ENCODE results near the gene FOXRED1. TPM values are rescaled to one million over a fixed set of nuclear protein-coding genes. Genes with fewer than 3 reads are reported as not detected.

The FOXRED1 gene
- total and polyA plus RNA-seq, 2 of the 13 experiments (the other 11 are each of a cell fraction or from before 2014, with no cell fraction given) = 29.6 to 42.9 TPM

- no peak for TF ChIP-seq U2AF2 (IDR thresholded peaks at IDR 0.05; ENCODE audit: low read depth, low read length)
- TF ChIP-seq, protein P1, sequence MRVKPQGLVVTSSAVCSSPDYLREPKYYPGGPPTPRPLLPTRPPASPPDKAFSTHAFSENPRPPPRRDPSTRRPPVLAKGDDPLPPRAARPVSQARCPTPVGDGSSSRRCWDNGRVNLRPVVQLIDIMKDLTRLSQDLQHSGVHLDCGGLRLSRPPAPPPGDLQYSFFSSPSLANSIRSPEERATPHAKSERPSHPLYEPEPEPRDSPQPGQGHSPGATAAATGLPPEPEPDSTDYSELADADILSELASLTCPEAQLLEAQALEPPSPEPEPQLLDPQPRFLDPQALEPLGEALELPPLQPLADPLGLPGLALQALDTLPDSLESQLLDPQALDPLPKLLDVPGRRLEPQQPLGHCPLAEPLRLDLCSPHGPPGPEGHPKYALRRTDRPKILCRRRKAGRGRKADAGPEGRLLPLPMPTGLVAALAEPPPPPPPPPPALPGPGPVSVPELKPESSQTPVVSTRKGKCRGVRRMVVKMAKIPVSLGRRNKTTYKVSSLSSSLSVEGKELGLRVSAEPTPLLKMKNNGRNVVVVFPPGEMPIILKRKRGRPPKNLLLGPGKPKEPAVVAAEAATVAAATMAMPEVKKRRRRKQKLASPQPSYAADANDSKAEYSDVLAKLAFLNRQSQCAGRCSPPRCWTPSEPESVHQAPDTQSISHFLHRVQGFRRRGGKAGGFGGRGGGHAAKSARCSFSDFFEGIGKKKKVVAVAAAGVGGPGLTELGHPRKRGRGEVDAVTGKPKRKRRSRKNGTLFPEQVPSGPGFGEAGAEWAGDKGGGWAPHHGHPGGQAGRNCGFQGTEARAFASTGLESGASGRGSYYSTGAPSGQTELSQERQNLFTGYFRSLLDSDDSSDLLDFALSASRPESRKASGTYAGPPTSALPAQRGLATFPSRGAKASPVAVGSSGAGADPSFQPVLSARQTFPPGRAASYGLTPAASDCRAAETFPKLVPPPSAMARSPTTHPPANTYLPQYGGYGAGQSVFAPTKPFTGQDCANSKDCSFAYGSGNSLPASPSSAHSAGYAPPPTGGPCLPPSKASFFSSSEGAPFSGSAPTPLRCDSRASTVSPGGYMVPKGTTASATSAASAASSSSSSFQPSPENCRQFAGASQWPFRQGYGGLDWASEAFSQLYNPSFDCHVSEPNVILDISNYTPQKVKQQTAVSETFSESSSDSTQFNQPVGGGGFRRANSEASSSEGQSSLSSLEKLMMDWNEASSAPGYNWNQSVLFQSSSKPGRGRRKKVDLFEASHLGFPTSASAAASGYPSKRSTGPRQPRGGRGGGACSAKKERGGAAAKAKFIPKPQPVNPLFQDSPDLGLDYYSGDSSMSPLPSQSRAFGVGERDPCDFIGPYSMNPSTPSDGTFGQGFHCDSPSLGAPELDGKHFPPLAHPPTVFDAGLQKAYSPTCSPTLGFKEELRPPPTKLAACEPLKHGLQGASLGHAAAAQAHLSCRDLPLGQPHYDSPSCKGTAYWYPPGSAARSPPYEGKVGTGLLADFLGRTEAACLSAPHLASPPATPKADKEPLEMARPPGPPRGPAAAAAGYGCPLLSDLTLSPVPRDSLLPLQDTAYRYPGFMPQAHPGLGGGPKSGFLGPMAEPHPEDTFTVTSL (CRISPR knock-in tag; IDR thresholded peaks at IDR 0.05; ENCODE audit: borderline replicate concordance) = no peak
- no peak for TF ChIP-seq ZNF720 (CRISPR knock-in tag; IDR thresholded peaks at IDR 0.05)
- TF ChIP-seq TSC22D2 (CRISPR knock-in tag; IDR thresholded peaks at IDR 0.05; ENCODE audit: borderline replicate concordance) = no peak
- 0 out of 2 replicates have a peak, but pooled peaks have one; percentile 18 for TF ChIP-seq ZBED4 (CRISPR knock-in tag; IDR thresholded peaks at IDR 0.05; ENCODE audit: borderline replicate concordance)
- TF ChIP-seq, protein P2, sequence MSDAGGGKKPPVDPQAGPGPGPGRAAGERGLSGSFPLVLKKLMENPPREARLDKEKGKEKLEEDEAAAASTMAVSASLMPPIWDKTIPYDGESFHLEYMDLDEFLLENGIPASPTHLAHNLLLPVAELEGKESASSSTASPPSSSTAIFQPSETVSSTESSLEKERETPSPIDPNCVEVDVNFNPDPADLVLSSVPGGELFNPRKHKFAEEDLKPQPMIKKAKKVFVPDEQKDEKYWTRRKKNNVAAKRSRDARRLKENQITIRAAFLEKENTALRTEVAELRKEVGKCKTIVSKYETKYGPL (CRISPR knock-in tag; IDR thresholded peaks at IDR 0.05) = no peak
- peak; percentile 26; the same call in 1 of the 2 replicates for TF ChIP-seq GATAD2A (CRISPR knock-in tag; IDR thresholded peaks at IDR 0.05)
- TF ChIP-seq, protein P3, sequence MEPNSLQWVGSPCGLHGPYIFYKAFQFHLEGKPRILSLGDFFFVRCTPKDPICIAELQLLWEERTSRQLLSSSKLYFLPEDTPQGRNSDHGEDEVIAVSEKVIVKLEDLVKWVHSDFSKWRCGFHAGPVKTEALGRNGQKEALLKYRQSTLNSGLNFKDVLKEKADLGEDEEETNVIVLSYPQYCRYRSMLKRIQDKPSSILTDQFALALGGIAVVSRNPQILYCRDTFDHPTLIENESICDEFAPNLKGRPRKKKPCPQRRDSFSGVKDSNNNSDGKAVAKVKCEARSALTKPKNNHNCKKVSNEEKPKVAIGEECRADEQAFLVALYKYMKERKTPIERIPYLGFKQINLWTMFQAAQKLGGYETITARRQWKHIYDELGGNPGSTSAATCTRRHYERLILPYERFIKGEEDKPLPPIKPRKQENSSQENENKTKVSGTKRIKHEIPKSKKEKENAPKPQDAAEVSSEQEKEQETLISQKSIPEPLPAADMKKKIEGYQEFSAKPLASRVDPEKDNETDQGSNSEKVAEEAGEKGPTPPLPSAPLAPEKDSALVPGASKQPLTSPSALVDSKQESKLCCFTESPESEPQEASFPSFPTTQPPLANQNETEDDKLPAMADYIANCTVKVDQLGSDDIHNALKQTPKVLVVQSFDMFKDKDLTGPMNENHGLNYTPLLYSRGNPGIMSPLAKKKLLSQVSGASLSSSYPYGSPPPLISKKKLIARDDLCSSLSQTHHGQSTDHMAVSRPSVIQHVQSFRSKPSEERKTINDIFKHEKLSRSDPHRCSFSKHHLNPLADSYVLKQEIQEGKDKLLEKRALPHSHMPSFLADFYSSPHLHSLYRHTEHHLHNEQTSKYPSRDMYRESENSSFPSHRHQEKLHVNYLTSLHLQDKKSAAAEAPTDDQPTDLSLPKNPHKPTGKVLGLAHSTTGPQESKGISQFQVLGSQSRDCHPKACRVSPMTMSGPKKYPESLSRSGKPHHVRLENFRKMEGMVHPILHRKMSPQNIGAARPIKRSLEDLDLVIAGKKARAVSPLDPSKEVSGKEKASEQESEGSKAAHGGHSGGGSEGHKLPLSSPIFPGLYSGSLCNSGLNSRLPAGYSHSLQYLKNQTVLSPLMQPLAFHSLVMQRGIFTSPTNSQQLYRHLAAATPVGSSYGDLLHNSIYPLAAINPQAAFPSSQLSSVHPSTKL (CRISPR knock-in tag; IDR thresholded peaks at IDR 0.05) = 0 out of 2 replicates have a peak, but pooled peaks have one; percentile 25
- TF ChIP-seq AHR (CRISPR knock-in tag; IDR thresholded peaks at IDR 0.05) = no peak
- TF ChIP-seq ZNF550 (CRISPR knock-in tag; IDR thresholded peaks at IDR 0.05; ENCODE audit: borderline replicate concordance) = no peak
- no peak for TF ChIP-seq ZNF780A (CRISPR knock-in tag; IDR thresholded peaks at IDR 0.05)
- no peak for TF ChIP-seq ZNF879 (CRISPR knock-in tag; IDR thresholded peaks at IDR 0.05)
Observed at GRCh38 chr11:126268708-126269579, at the start of gene FOXRED1, which contains the start of gene SRPRA (continued).

Measured in HepG2 (cell line).